SU-DHL-6 (cell line): Measurements from ENCODE around the gene STIL.
"Not testable (repeated sequence)": the region's sequence is repeated elsewhere in the genome, so short reads cannot be mapped to it uniquely, and the experiment has no call there.

ENCODE experiments used
- EZH2phosphoT487 ChIP-seq: fragments of 200-600 bp; sonication (generic), shearing (Covaris generic); conservative IDR thresholded peaks from 2 replicates; pipeline ENCODE4 v1.6.1; 2018; ENCODE audit warnings: mild to moderate bottlenecking, antibody characterized with exemption, low read length, moderate library complexity, mixed read lengths
- TF ChIP-seq, protein P1 (sequence below): fragments of 200-600 bp; sonication (generic); IDR thresholded peaks from one replicate; pipeline ENCODE4 v1.5.1; 2017; ENCODE audit warnings: antibody characterized with exemption, mild to moderate bottlenecking, low read length, moderate library complexity; ENCODE audit not compliant: insufficient read depth, poor library complexity, severe bottlenecking

GRCh38 chr1:47275811-47276210 lies 38.1 kb downstream of the STIL start:
- TF ChIP-seq, protein P1, sequence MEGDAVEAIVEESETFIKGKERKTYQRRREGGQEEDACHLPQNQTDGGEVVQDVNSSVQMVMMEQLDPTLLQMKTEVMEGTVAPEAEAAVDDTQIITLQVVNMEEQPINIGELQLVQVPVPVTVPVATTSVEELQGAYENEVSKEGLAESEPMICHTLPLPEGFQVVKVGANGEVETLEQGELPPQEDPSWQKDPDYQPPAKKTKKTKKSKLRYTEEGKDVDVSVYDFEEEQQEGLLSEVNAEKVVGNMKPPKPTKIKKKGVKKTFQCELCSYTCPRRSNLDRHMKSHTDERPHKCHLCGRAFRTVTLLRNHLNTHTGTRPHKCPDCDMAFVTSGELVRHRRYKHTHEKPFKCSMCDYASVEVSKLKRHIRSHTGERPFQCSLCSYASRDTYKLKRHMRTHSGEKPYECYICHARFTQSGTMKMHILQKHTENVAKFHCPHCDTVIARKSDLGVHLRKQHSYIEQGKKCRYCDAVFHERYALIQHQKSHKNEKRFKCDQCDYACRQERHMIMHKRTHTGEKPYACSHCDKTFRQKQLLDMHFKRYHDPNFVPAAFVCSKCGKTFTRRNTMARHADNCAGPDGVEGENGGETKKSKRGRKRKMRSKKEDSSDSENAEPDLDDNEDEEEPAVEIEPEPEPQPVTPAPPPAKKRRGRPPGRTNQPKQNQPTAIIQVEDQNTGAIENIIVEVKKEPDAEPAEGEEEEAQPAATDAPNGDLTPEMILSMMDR: not testable (repeated sequence)
- TF ChIP-seq EZH2phosphoT487: not testable (repeated sequence)
